A549 (cell line): ENCODE data around the gene MAPK11. TPM values are rescaled to one million over a fixed set of nuclear protein-coding genes. Genes with fewer than 3 reads are reported as not detected.

Experiments used
- ATAC-seq, 2 experiments: fragments of 200-7000 bp in 1 of 2; fragments of >200 bp in 1 of 2; cut with Nextera tagmentation in 1 of 2; cut with Tn5 transposase in 1 of 2; 3 replicates each; pipeline versions ENCODE4 v1.8.0 to v1.9.1; 2018 to 2020; ENCODE audit warnings: mild to moderate bottlenecking in 1 of 2, moderate library complexity in 1 of 2
- CTCF ChIA-PET: fragments of 300-600 bp; sonication (Branson Sonifier 250); formaldehyde crosslinking; extraction: SDS; loops from one replicate; lab custom pipeline; 2021; ENCODE audit warnings: antibody characterized with exemption, inconsistent platforms; lab: Yijun Ruan, JAX
- POLR2A ChIA-PET: fragments of 350-600 bp; formaldehyde crosslinking; extraction: SDS; loops from one replicate; lab custom pipeline; 2021; ENCODE audit warnings: antibody characterized with exemption, inconsistent platforms; lab: Yijun Ruan, JAX
- DNase-seq, 2 experiments: peaks; one replicate each; pipeline versions ENCODE4 v3.0.0 to v3.0.0-alpha.2; 2011 to 2016; ENCODE audit warnings: low read depth in 1 of 2, low spot score in 1 of 2
- FAIRE-seq: peaks from 2 replicates; lab custom pipeline; 2011; peaks lifted over from hg19 to GRCh38; lab: Jason Lieb, UNC
- H3K27ac ChIP-seq, 2 experiments: fragments of >200 bp; sonication (Bioruptor Twin); formaldehyde crosslinking; 3 replicates each; pipeline ENCODE4 v1.5.1; 2016 to 2017
- H3K4me1 ChIP-seq: fragments of >200 bp; sonication (Bioruptor Twin); formaldehyde crosslinking; 3 replicates; pipeline ENCODE4 v1.6.1; 2016
- H3K4me2 ChIP-seq: fragments of >200 bp; sonication (Bioruptor Twin); formaldehyde crosslinking; 3 replicates; pipeline ENCODE4 v1.6.1; 2016
- H3K4me3 ChIP-seq: fragments of >200 bp; sonication (Bioruptor Twin); formaldehyde crosslinking; 3 replicates; pipeline ENCODE4 v1.5.1; 2016
- H3K9me3 ChIP-seq: fragments of >200 bp; sonication (Bioruptor Twin); formaldehyde crosslinking; 3 replicates; pipeline ENCODE4 v1.6.1; 2016
- BHLHE40 ChIP-seq: IDR thresholded peaks from 2 replicates; pipeline ENCODE4 v1.6.1; 2012; ENCODE audit warnings: low read depth, low read length, inconsistent platforms
- CBX2 ChIP-seq: fragments of 200-600 bp; sonication (generic); IDR thresholded peaks from 2 replicates; pipeline ENCODE4 v1.6.1; 2016; ENCODE audit warnings: low read depth, mild to moderate bottlenecking, borderline replicate concordance
- ESRRA ChIP-seq: fragments of 150-350 bp; IDR thresholded peaks from 2 replicates; pipeline ENCODE4 v1.6.1; 2014; ENCODE audit warnings: mild to moderate bottlenecking, low read length, borderline replicate concordance
- HDAC2 ChIP-seq: fragments of 200-600 bp; sonication (generic); IDR thresholded peaks from 2 replicates; pipeline ENCODE4 v1.6.1; 2016
- HES2 ChIP-seq: fragments of >200 bp; sonication (Bioruptor Twin); formaldehyde crosslinking; IDR thresholded peaks from 2 replicates; pipeline ENCODE4 v1.6.1; 2016
- HOXA7 ChIP-seq: fragments of 250-450 bp; sonication (Bioruptor Pico); IDR thresholded peaks from 2 replicates; pipeline ENCODE4 v1.5.0; 2020; ENCODE audit warnings: mild to moderate bottlenecking, moderate library complexity
- MYC ChIP-seq: IDR thresholded peaks from 2 replicates; pipeline ENCODE4 v1.6.1; 2012; ENCODE audit warnings: mild to moderate bottlenecking, inconsistent platforms, low read length, improper control_type of control experiment, borderline replicate concordance
- NPAS2 ChIP-seq: fragments of 250-450 bp; sonication (Bioruptor Pico); IDR thresholded peaks from 2 replicates; pipeline ENCODE4 v1.8.0; 2022; ENCODE audit warnings: mild to moderate bottlenecking, moderate library complexity, borderline replicate concordance
- RAD21 ChIP-seq, 2 experiments: fragments of >200 bp in 1 of 2; sonication (Bioruptor Twin) in 1 of 2; formaldehyde crosslinking in 1 of 2; IDR thresholded peaks in 1 of 2; conservative IDR thresholded peaks in 1 of 2; 2 replicates in 1 of 2; 3 replicates in 1 of 2; pipeline ENCODE4 v1.6.1; 2012 to 2018; ENCODE audit warnings: inconsistent platforms in 1 of 2
- SMC3 ChIP-seq: fragments of >200 bp; sonication (Bioruptor Twin); formaldehyde crosslinking; IDR thresholded peaks from 3 replicates; pipeline ENCODE4 v1.6.1; 2018; ENCODE audit warnings: inconsistent platforms
- ZNF302 ChIP-seq: fragments of 250-450 bp; sonication (Bioruptor Pico); IDR thresholded peaks from 2 replicates; pipeline ENCODE4 v1.9.0; 2021; ENCODE audit warnings: inconsistent platforms, mild to moderate bottlenecking, moderate library complexity
- WGBS: methylation state at CpG from one replicate; pipeline ENCODE4 v1.1.6; 2017; ENCODE audit errors: missing lambda C conversion rate; 5-methylcytosine and 5-hydroxymethylcytosine counted together
- polyA plus RNA-seq, 4 experiments: library from polyadenylated mRNA; depleted of rRNA in 3 of 4; stranded (reverse); fragments of >200 nt; fragmentation: RNase III in 1 of 4; extraction: RNeasy Plus Mini Kit Qiagen cat#74134 plus additional on column Dnase treatment in 1 of 4; gene quantifications; 2 replicates in 3 of 4; 3 replicates in 1 of 4; pipeline ENCODE4 v1.2.3, GENCODE V29; 2011 to 2017
- TF ChIP-seq, protein P1 (sequence below): fragments of 250-450 bp; sonication (Bioruptor Pico); IDR thresholded peaks from 2 replicates; pipeline ENCODE4 v1.5.0; 2020; ENCODE audit warnings: low read depth, mild to moderate bottlenecking, moderate library complexity
- TF ChIP-seq, protein P2 (sequence below): IDR thresholded peaks from 2 replicates; pipeline ENCODE4 v1.6.1; 2012; ENCODE audit warnings: low read depth, borderline replicate concordance

MAPK11 gene
- polyA plus RNA-seq, 2 of the 4 experiments (the other 2 are of a cell fraction) = 1.6 to 5.5 TPM

GRCh38 chr22:50215297-50216054, 54.7 kb downstream of the MAPK11 start:
- ChIA-PET CTCF (interaction anchor here (1.1 to 2.1 kb wide), 5 partner anchors 22 to 72 kb away, joined by 3 to 10 read pairs (median 4); no protein-coding TSS in a partner anchor), POLR2A (no interaction called here)
- TF ChIP-seq MYC (no peak), ZNF302 (CRISPR knock-in tag) (no peak), ESRRA (no peak), CBX2 (no peak), BHLHE40 (no peak), SMC3 (no peak), HOXA7 (CRISPR knock-in tag) (no peak), RAD21 (conservative IDR thresholded peaks at IDR 0.05 in 1 of 2, IDR thresholded peaks at IDR 0.05 in 1 of 2) (no peak), NPAS2 (CRISPR knock-in tag) (no peak), HDAC2 (no peak), HES2 (no peak)
- TF ChIP-seq, protein P1, sequence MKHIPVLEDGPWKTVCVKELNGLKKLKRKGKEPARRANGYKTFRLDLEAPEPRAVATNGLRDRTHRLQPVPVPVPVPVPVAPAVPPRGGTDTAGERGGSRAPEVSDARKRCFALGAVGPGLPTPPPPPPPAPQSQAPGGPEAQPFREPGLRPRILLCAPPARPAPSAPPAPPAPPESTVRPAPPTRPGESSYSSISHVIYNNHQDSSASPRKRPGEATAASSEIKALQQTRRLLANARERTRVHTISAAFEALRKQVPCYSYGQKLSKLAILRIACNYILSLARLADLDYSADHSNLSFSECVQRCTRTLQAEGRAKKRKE (CRISPR knock-in tag) = no peak
- TF ChIP-seq, protein P2, sequence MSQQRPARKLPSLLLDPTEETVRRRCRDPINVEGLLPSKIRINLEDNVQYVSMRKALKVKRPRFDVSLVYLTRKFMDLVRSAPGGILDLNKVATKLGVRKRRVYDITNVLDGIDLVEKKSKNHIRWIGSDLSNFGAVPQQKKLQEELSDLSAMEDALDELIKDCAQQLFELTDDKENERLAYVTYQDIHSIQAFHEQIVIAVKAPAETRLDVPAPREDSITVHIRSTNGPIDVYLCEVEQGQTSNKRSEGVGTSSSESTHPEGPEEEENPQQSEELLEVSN = no peak
- WGBS = 89% methylated on average over 8 of the region's 17 CpGs
- no peak for DNase-seq
- no peak for FAIRE-seq
- Histone ChIP-seq H3K4me3 (no peak overlapping the region), H3K4me1 (no peaks in the 10 kb centered on the region), H3K9me3 (no peaks in the 10 kb centered on the region), H3K27ac (no peak overlapping the region), H3K4me2 (no peak overlapping the region)
- no peak for ATAC-seq

Other genes with a start within 250 kb of the MAPK11 start
- not detected in 2 replicates for gene TTLL8, start 212.1 kb downstream of the MAPK11 start, polyA plus RNA-seq (2011; rRNA removed)
- not detected in 3 replicates for gene TTLL8, start 212.1 kb downstream of the MAPK11 start, polyA plus RNA-seq (2017; fragmentation: RNase III; extraction: RNeasy Plus Mini Kit Qiagen cat#74134 plus additional on column Dnase treatment)
- gene MLC1, start 185.0 kb downstream of the MAPK11 start, polyA plus RNA-seq (2011; rRNA removed) = not detected in 2 replicates
- not detected in 3 replicates for gene MLC1, start 185.0 kb downstream of the MAPK11 start, polyA plus RNA-seq (2017; fragmentation: RNase III; extraction: RNeasy Plus Mini Kit Qiagen cat#74134 plus additional on column Dnase treatment)
- gene MOV10L1, start 180.4 kb downstream of the MAPK11 start, polyA plus RNA-seq (2011; rRNA removed) = 0.04 TPM in 1 of 2 replicates, not detected in the other
- gene MOV10L1, start 180.4 kb downstream of the MAPK11 start, polyA plus RNA-seq (2017; fragmentation: RNase III; extraction: RNeasy Plus Mini Kit Qiagen cat#74134 plus additional on column Dnase treatment) = 0.04 to 0.30 TPM in 2 of 3 replicates, not detected in the other
- gene PANX2, start 99.6 kb downstream of the MAPK11 start, polyA plus RNA-seq (2011; rRNA removed) = 1.5 and 1.6 TPM in 2 replicates
- 3.9 to 4.4 TPM (median 4.3 TPM) in 3 replicates for gene PANX2, start 99.6 kb downstream of the MAPK11 start, polyA plus RNA-seq (2017; fragmentation: RNase III; extraction: RNeasy Plus Mini Kit Qiagen cat#74134 plus additional on column Dnase treatment)
- 13.4 and 14.8 TPM in 2 replicates for gene TRABD, start 84.5 kb downstream of the MAPK11 start, polyA plus RNA-seq (2011; rRNA removed)
- gene TRABD, start 84.5 kb downstream of the MAPK11 start, polyA plus RNA-seq (2017; fragmentation: RNase III; extraction: RNeasy Plus Mini Kit Qiagen cat#74134 plus additional on column Dnase treatment) = 28.2 to 30.9 TPM (median 30.4 TPM) in 3 replicates
- gene SELENOO, start 69.4 kb downstream of the MAPK11 start, polyA plus RNA-seq (2011; rRNA removed) = 7.8 and 8.1 TPM in 2 replicates
- 11.3 to 14.7 TPM (median 13.7 TPM) in 3 replicates for gene SELENOO, start 69.4 kb downstream of the MAPK11 start, polyA plus RNA-seq (2017; fragmentation: RNase III; extraction: RNeasy Plus Mini Kit Qiagen cat#74134 plus additional on column Dnase treatment)
- 6.5 and 7.2 TPM in 2 replicates for gene TUBGCP6, start 25.4 kb downstream of the MAPK11 start, polyA plus RNA-seq (2011; rRNA removed)
- gene TUBGCP6, start 25.4 kb downstream of the MAPK11 start, polyA plus RNA-seq (2017; fragmentation: RNase III; extraction: RNeasy Plus Mini Kit Qiagen cat#74134 plus additional on column Dnase treatment) = 13.3 to 14.3 TPM (median 14.2 TPM) in 3 replicates
- 2.4 and 2.5 TPM in 2 replicates for gene HDAC10, start 19.1 kb downstream of the MAPK11 start, polyA plus RNA-seq (2011; rRNA removed)
- 10.1 to 14.0 TPM (median 12.0 TPM) in 3 replicates for gene HDAC10, start 19.1 kb downstream of the MAPK11 start, polyA plus RNA-seq (2017; fragmentation: RNase III; extraction: RNeasy Plus Mini Kit Qiagen cat#74134 plus additional on column Dnase treatment)
- 12.5 and 13.5 TPM in 2 replicates for gene MAPK12, start 8.7 kb downstream of the MAPK11 start, polyA plus RNA-seq (2011; rRNA removed)
- gene MAPK12, start 8.7 kb downstream of the MAPK11 start, polyA plus RNA-seq (2017; fragmentation: RNase III; extraction: RNeasy Plus Mini Kit Qiagen cat#74134 plus additional on column Dnase treatment) = 24.1 to 26.0 TPM (median 25.8 TPM) in 3 replicates
- gene PLXNB2, start 37.3 kb upstream of the MAPK11 start, polyA plus RNA-seq (2011; rRNA removed) = 24.6 and 32.4 TPM in 2 replicates
- gene PLXNB2, start 37.3 kb upstream of the MAPK11 start, polyA plus RNA-seq (2017; fragmentation: RNase III; extraction: RNeasy Plus Mini Kit Qiagen cat#74134 plus additional on column Dnase treatment) = 64.4 to 67.2 TPM (median 65.0 TPM) in 3 replicates
- 1.6 and 1.7 TPM in 2 replicates for gene DENND6B, start 56.6 kb upstream of the MAPK11 start, polyA plus RNA-seq (2011; rRNA removed)
- gene DENND6B, start 56.6 kb upstream of the MAPK11 start, polyA plus RNA-seq (2017; fragmentation: RNase III; extraction: RNeasy Plus Mini Kit Qiagen cat#74134 plus additional on column Dnase treatment) = 1.7 to 2.3 TPM (median 1.9 TPM) in 3 replicates
- gene PPP6R2, start 72.9 kb upstream of the MAPK11 start, polyA plus RNA-seq (2011; rRNA removed) = 9.5 and 9.6 TPM in 2 replicates
- 13.2 to 15.1 TPM (median 14.7 TPM) in 3 replicates for gene PPP6R2, start 72.9 kb upstream of the MAPK11 start, polyA plus RNA-seq (2017; fragmentation: RNase III; extraction: RNeasy Plus Mini Kit Qiagen cat#74134 plus additional on column Dnase treatment)
- gene SBF1, start 204.7 kb upstream of the MAPK11 start, polyA plus RNA-seq (2011; rRNA removed) = 9.6 and 12.7 TPM in 2 replicates
- 19.5 to 23.0 TPM (median 20.9 TPM) in 3 replicates for gene SBF1, start 204.7 kb upstream of the MAPK11 start, polyA plus RNA-seq (2017; fragmentation: RNase III; extraction: RNeasy Plus Mini Kit Qiagen cat#74134 plus additional on column Dnase treatment)
- gene ADM2, start 211.2 kb upstream of the MAPK11 start, polyA plus RNA-seq (2011; rRNA removed) = 0.99 and 1.1 TPM in 2 replicates
- 0.46 to 0.62 TPM (median 0.50 TPM) in 3 replicates for gene ADM2, start 211.2 kb upstream of the MAPK11 start, polyA plus RNA-seq (2017; fragmentation: RNase III; extraction: RNeasy Plus Mini Kit Qiagen cat#74134 plus additional on column Dnase treatment)
- 0.08 and 0.20 TPM in 2 replicates for gene MIOX, start 216.5 kb upstream of the MAPK11 start, polyA plus RNA-seq (2011; rRNA removed)
- gene MIOX, start 216.5 kb upstream of the MAPK11 start, polyA plus RNA-seq (2017; fragmentation: RNase III; extraction: RNeasy Plus Mini Kit Qiagen cat#74134 plus additional on column Dnase treatment) = not detected in 3 replicates
- gene LMF2, start 237.3 kb upstream of the MAPK11 start, polyA plus RNA-seq (2011; rRNA removed) = 13.0 and 15.1 TPM in 2 replicates
- 31.8 to 34.2 TPM (median 32.5 TPM) in 3 replicates for gene LMF2, start 237.3 kb upstream of the MAPK11 start, polyA plus RNA-seq (2017; fragmentation: RNase III; extraction: RNeasy Plus Mini Kit Qiagen cat#74134 plus additional on column Dnase treatment)
- gene NCAPH2, start 237.8 kb upstream of the MAPK11 start, polyA plus RNA-seq (2011; rRNA removed) = 13.9 and 14.3 TPM in 2 replicates
- gene NCAPH2, start 237.8 kb upstream of the MAPK11 start, polyA plus RNA-seq (2017; fragmentation: RNase III; extraction: RNeasy Plus Mini Kit Qiagen cat#74134 plus additional on column Dnase treatment) = 27.7 to 29.4 TPM (median 29.1 TPM) in 3 replicates